HepG2 (cell line): Measurements from ENCODE around the gene YY1AP1. TPM values are rescaled to one million over a fixed set of nuclear protein-coding genes. Genes with fewer than 3 reads are reported as not detected.

Experiments used
- ATAC-seq: fragments of 200-7000 bp; cut with Tn5 transposase; 3 replicates; pipeline ENCODE4 v1.9.1; 2020; ENCODE audit warnings: mild to moderate bottlenecking, moderate library complexity
- BruUV-seq: library from RNA; stranded (reverse); fragments of 400-500 nt; replicated peaks from 2 replicates; lab custom pipeline; 2021; lab: Mats Ljungman, UMichigan
- CTCF ChIA-PET: fragments of 300-600 bp; formaldehyde crosslinking; extraction: SDS; loops from one replicate; lab custom pipeline; 2021; ENCODE audit warnings: low total read pairs, inconsistent platforms, low intra/inter-chr PET ratio; lab: Yijun Ruan, JAX
- POLR2A ChIA-PET: fragments of 350-600 bp; sonication (Branson Sonifier 250); formaldehyde crosslinking; loops from one replicate; lab custom pipeline; 2020; ENCODE audit warnings: antibody characterized with exemption, inconsistent platforms; lab: Yijun Ruan, JAX
- DNase-seq: peaks from one replicate; pipeline ENCODE4 v3.0.0-alpha.2; 2015; ENCODE audit warnings: low spot score
- FAIRE-seq: peaks from 3 replicates; lab custom pipeline; 2011; peaks lifted over from hg19 to GRCh38; lab: Jason Lieb, UNC
- H2AFZ ChIP-seq: one replicate; pipeline ENCODE4 v1.6.1; 2011; ENCODE audit warnings: low read length, inconsistent platforms
- H3K27ac ChIP-seq: fragments of 300-600 bp; 3 replicates; pipeline ENCODE4 v1.8.0; 2011; ENCODE audit warnings: mixed run types, mild to moderate bottlenecking, mixed read lengths, low read length, inconsistent platforms; ENCODE audit not compliant: insufficient read depth; ENCODE audit errors: extremely low read length
- H3K27me3 ChIP-seq, 2 experiments: fragments of 200-600 bp in 1 of 2; 2 replicates in 1 of 2; 3 replicates in 1 of 2; pipeline versions ENCODE4 v1.6.0 to v1.8.0; 2011; ENCODE audit warnings: low read length in 2 of 2, mild to moderate bottlenecking in 2 of 2, moderate library complexity in 2 of 2, inconsistent platforms in 1 of 2; ENCODE audit not compliant: insufficient read depth in 2 of 2, control insufficient read depth in 1 of 2
- H3K36me3 ChIP-seq, 2 experiments: fragments of 200-600 bp in 1 of 2; replicated peaks in 1 of 2; 2 replicates in 1 of 2; 3 replicates in 1 of 2; pipeline versions ENCODE4 v1.5.1 to v1.8.0; 2011; ENCODE audit warnings: low read length in 2 of 2, inconsistent platforms in 1 of 2; ENCODE audit not compliant: insufficient read depth in 2 of 2, control insufficient read depth in 1 of 2
- H3K4me1 ChIP-seq: 2 replicates; pipeline ENCODE4 v1.5.1; 2012; ENCODE audit warnings: low read length, inconsistent platforms; ENCODE audit not compliant: insufficient read depth
- H3K4me2 ChIP-seq: 2 replicates; pipeline ENCODE4 v1.6.0; 2011; ENCODE audit warnings: low read depth, low read length, inconsistent platforms
- H3K4me3 ChIP-seq, 3 experiments: fragments of 200-600 bp in 1 of 3; sonication (generic), shearing (Covaris generic) in 1 of 3; replicated peaks in 1 of 3; 2 replicates each; pipeline ENCODE4 v1.5.1; 2011 to 2016; ENCODE audit warnings: low read length in 3 of 3, inconsistent platforms in 2 of 3, low read depth in 2 of 3, mild to moderate bottlenecking in 2 of 3, control low read depth in 1 of 3, mixed read lengths in 1 of 3; ENCODE audit not compliant: insufficient read depth in 1 of 3
- H3K79me2 ChIP-seq: one replicate; pipeline ENCODE4 v1.6.1; 2011; ENCODE audit warnings: low read length, inconsistent platforms; ENCODE audit not compliant: insufficient read depth
- H3K9ac ChIP-seq: 2 replicates; pipeline ENCODE4 v1.6.0; 2011; ENCODE audit warnings: mild to moderate bottlenecking, low read depth, low read length, inconsistent platforms; ENCODE audit not compliant: insufficient read depth
- H3K9me3 ChIP-seq: 2 replicates; pipeline ENCODE4 v1.5.1; 2012; ENCODE audit warnings: mild to moderate bottlenecking, low read length
- H4K20me1 ChIP-seq: 2 replicates; pipeline ENCODE4 v1.6.0; 2011; ENCODE audit warnings: inconsistent platforms, mild to moderate bottlenecking, low read length, moderate library complexity; ENCODE audit not compliant: insufficient read depth
- CAMTA2 ChIP-seq: sonication (generic); formaldehyde crosslinking; IDR thresholded peaks from 2 replicates; pipeline ENCODE4 v1.4.0; 2020; ENCODE audit warnings: mild to moderate bottlenecking, missing genetic modification reagents, borderline replicate concordance
- CREM ChIP-seq, 2 experiments: sonication (generic) in 1 of 2; formaldehyde crosslinking in 1 of 2; IDR thresholded peaks; 2 replicates each; pipeline versions ENCODE4 v1.4.0 to v1.6.1; 2016 to 2020; ENCODE audit warnings: antibody characterized with exemption in 1 of 2, mild to moderate bottlenecking in 1 of 2, missing genetic modification reagents in 1 of 2
- GFI1 ChIP-seq: sonication (generic); formaldehyde crosslinking; IDR thresholded peaks from 2 replicates; pipeline ENCODE4 v1.5.0; 2020; ENCODE audit warnings: missing genetic modification reagents, mild to moderate bottlenecking, borderline replicate concordance
- PRDM10 ChIP-seq: sonication (generic); formaldehyde crosslinking; IDR thresholded peaks from 2 replicates; pipeline ENCODE4 v1.4.0; 2020; ENCODE audit warnings: low read depth, missing genetic modification reagents
- PRDM15 ChIP-seq: sonication (generic); formaldehyde crosslinking; IDR thresholded peaks from 2 replicates; pipeline ENCODE4 v1.4.0; 2020; ENCODE audit warnings: missing genetic modification reagents
- ZNF335 ChIP-seq: sonication (generic); formaldehyde crosslinking; IDR thresholded peaks from 2 replicates; pipeline ENCODE4 v1.4.0; 2020; ENCODE audit warnings: missing genetic modification reagents
- ZNF691 ChIP-seq: sonication (generic); formaldehyde crosslinking; IDR thresholded peaks from 2 replicates; pipeline ENCODE4 v1.4.0; 2020; ENCODE audit warnings: missing genetic modification reagents, low read depth, mild to moderate bottlenecking, borderline replicate concordance
- ZNF790 ChIP-seq: sonication (generic); formaldehyde crosslinking; IDR thresholded peaks from 2 replicates; pipeline ENCODE4 v1.8.0; 2022; ENCODE audit warnings: missing genetic modification reagents, mild to moderate bottlenecking, borderline replicate concordance
- whole genome bisulfite sequencing: methylation state at CpG from one replicate; pipeline ENCODE4 v1.1.6; 2017; ENCODE audit warnings: low lambda C conversion rate; 5-methylcytosine and 5-hydroxymethylcytosine counted together
- in situ Hi-C: cut with HindIII; loops from 2 replicates; pipeline ENCODE4 v1.10.0; 2017; ENCODE audit warnings: low pct_unique_long_range_greater_than_20kb; ENCODE audit not compliant: extremely low pct_ligation_motif_present
- intact Hi-C: fragments of 100-400 bp; cut with micrococcal nuclease; formaldehyde crosslinking; loops from one replicate; pipeline ENCODE4 v1.10.0; 2022; ENCODE audit not compliant: unreplicated experiment
- polyA plus RNA-seq, 8 experiments: library from polyadenylated mRNA; depleted of rRNA in 3 of 8; stranded (reverse) in 7 of 8; unstranded in 1 of 8; fragments of >200 nt; fragmentation: Illumina TruSeq in 4 of 8; extraction: Trizol in 4 of 8; gene quantifications; 2 replicates each; pipeline versions ENCODE4 v1.2.1 to v1.2.3, GENCODE V29; 2011 to 2016; ENCODE audit warnings: low read depth in 4 of 8, missing spikeins in 1 of 8, mixed read lengths in 1 of 8; ENCODE audit not compliant: insufficient read depth in 1 of 8
- total RNA-seq, 5 experiments: library from RNA; depleted of rRNA; stranded (reverse); fragments of >200 nt; fragmentation: Illumina TruSeq; extraction: Trizol; gene quantifications; 2 replicates each; pipeline ENCODE4 v1.2.3, GENCODE V29; 2016; ENCODE audit warnings: low read depth in 1 of 5

The YY1AP1 gene
- total and polyA plus RNA-seq, 2 of the 13 experiments (the other 11 are each of a cell fraction or from before 2014, with no cell fraction given) = 28.5 to 69.4 TPM

GRCh38 chr1:155695608-155696007 is 7.0 kb upstream of the YY1AP1 start:
- in situ Hi-C loops (no loop called here), intact Hi-C loops (no loop called here)
- H4K20me1 ChIP-seq = no peaks in the 10 kb centered on the region
- DNase-seq (no peak), FAIRE-seq (no peak), ATAC-seq (no peak)
- no peak overlapping the region for H3K27ac ChIP-seq
- no peak overlapping the region for H3K4me2 ChIP-seq
- H3K4me1 ChIP-seq = peaks cover 92% of the 10 kb centered on the region
- H3K4me3 ChIP-seq = no peak overlapping the region
- H2AFZ ChIP-seq = no peak overlapping the region
- H3K36me3 ChIP-seq = peaks cover 3 to 12% of the 10 kb centered on the region in 2 experiments; a peak in 3 of 5 replicates
- ChIA-PET CTCF (no interaction called here), POLR2A (no interaction called here)
- H3K9me3 ChIP-seq = no peaks in the 10 kb centered on the region
- TF ChIP-seq PRDM10 (CRISPR knock-in tag) (no peak), GFI1 (CRISPR knock-in tag) (no peak), ZNF790 (no peak), CREM (IDR thresholded peaks at IDR 0.05) (no peak), CREM (CRISPR knock-in tag; IDR thresholded peaks at IDR 0.05) (no peak), CAMTA2 (CRISPR knock-in tag) (no peak), PRDM15 (CRISPR knock-in tag) (no peak), ZNF335 (CRISPR knock-in tag) (no peak), ZNF691 (CRISPR knock-in tag) (no peak)
- H3K79me2 ChIP-seq = peaks cover 91% of the 10 kb centered on the region
- H3K27me3 ChIP-seq = no peaks in the 10 kb centered on the region
- no peak overlapping the region for H3K9ac ChIP-seq
- 98% methylated on average over 3 of the region's 3 CpGs for WGBS
- no TSS peak for BruUV-seq
